Prostate gland (tissue), 2 donors: ENCODE data around the gene TMEM86A.

Experiments
- CTCF ChIP-seq, 4 experiments: fragments of 200-600 bp in 2 of 4; fragments of 450-650 bp in 2 of 4; sonication (generic) in 2 of 4; IDR thresholded peaks; 1 replicate in 3 of 4; 2 replicates in 1 of 4; pipeline ENCODE4 v1.5.1; 2016 to 2019; ENCODE audit warnings: antibody characterized with exemption in 4 of 4, mild to moderate bottlenecking in 2 of 4, moderate library complexity in 2 of 4
- POLR2A ChIP-seq: fragments of 450-650 bp; IDR thresholded peaks from one replicate; pipeline ENCODE4 v1.6.1; 2016; ENCODE audit warnings: antibody characterized with exemption, mild to moderate bottlenecking
- POLR2AphosphoS5 ChIP-seq: sonication (generic); formaldehyde crosslinking; IDR thresholded peaks from one replicate; pipeline ENCODE4 v1.6.1; 2017; ENCODE audit warnings: antibody characterized with exemption

- TF ChIP-seq POLR2AphosphoS5 = no peak
- no peak for TF ChIP-seq POLR2A
- TF ChIP-seq CTCF (IDR thresholded peaks at IDR 0.05) = no peak
Observed at GRCh38 chr11:18729426-18729825, 30.8 kb downstream of the TMEM86A start.
